ENCODE results near the gene CMYA5.

Gene CMYA5

DNA sequence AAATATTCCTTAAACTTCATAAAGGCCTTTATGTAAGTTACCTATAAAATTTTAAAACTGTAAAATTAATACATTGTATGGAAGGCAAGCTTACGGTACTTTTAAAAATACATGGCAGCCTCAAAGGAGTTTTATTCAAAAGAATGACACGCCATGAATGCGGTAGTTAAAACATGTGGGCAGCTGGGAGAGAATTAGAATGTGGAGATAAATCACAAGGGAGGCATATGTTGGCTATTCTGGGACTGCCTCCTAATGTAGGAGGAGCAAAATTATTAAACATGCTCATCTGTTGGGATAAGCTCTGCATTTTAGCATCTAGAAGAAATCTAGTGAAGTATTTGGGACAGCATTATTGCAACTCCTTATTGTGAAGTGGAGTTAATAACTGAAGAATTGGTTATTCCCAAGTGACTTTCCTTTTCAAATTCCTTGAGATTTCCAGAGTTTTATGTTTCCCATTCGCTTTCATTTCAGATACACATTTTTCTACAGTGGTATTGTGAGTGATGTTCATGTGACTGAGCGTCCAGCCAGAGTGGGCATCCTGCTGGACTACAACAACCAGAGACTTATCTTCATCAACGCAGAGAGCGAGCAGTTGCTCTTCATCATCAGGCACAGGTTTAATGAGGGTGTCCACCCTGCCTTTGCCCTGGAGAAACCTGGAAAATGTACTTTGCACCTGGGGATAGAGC is 109.4 kb downstream of the CMYA5 start:
- no peak for DNase-seq

- no peak for DNase-seq
Observed at GRCh38 chr5:79800979-79801827, 111.6 kb downstream of the CMYA5 start.

- DNase-seq = no peak
Observed at GRCh38 chr5:79802406-79802805, 112.8 kb downstream of the CMYA5 start.

DNA sequence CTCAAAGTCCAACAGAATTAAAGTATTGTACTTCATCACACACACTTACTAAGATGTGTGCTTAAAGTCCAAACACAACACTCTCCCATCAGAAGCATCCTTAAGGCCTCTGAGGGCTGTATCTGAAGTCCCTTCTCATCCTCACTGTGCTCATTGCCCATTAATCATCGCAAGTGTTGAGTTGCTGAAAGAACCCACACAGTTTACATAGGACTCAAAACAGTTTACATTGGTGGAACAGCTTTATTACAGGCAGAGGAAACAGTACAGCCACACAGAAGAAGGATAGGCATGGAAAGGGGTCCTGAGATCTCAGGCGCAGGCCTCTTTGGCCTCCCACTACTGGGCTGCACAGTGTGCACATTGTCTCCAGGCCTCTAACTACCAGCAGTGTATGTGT is 113.4 kb downstream of the CMYA5 start:
- no peak for DNase-seq

- no peak for DNase-seq
Observed at GRCh38 chr5:79806741-79807140, 117.1 kb downstream of the CMYA5 start.

DNA sequence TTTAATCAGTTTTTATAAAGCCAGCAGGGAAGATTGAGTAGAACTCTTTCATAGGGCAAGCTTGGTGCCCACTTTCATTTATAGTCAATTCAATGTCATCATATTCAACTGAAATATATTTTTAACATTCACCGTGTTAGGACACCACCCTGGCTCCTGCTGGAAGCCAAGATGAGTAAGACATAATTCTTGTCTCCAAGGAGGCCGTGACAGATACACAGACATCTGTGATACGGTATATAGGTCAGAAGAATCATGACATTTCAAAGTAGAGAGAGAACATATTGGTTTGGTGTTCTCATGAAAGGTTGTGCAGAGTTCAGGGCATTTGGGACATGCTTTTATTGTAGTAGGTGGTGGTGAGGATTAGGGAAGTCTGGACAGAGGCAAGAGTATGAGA is 120.1 kb downstream of the CMYA5 start:
- DNase-seq = no peak

- DNase-seq = no peak
Observed at GRCh38 chr5:79811081-79811480, 121.4 kb downstream of the CMYA5 start.

GRCh38 chr5:79811904-79812303 is 122.3 kb downstream of the CMYA5 start:
- no peak for DNase-seq

- no peak for DNase-seq
Observed at GRCh38 chr5:79814699-79815098, 125.1 kb downstream of the CMYA5 start.

DNA sequence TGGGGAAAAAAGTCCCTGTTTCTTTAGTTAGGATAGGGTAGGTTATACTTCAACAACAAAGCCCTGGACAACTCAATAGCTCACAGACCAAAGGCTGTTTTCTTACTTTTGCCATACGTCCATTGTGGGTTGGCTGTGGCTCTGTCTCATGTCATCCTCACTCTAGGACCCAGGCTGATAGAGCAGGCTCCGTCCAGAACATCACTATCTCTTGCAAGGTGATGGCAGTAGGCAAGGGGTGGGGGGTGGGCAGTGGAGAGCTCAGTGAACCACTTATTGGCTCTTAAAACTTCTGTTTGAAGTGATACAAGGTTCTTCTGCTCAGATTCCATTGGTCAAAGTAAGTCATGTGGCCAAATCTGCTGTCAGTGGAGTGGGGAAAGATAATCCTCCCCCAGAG is 126.4 kb downstream of the CMYA5 start:
- DNase-seq = no peak

- no peak for DNase-seq
Observed at GRCh38 chr5:79820648-79821047, 131.0 kb downstream of the CMYA5 start.

GRCh38 chr5:79824444-79824843 is 134.8 kb downstream of the CMYA5 start:
- no peak for DNase-seq

GRCh38 chr5:79825802-79826201 is 136.2 kb downstream of the CMYA5 start:
- no peak for DNase-seq

- DNase-seq = no peak
Observed at GRCh38 chr5:79827159-79827629, 137.6 kb downstream of the CMYA5 start.

DNA sequence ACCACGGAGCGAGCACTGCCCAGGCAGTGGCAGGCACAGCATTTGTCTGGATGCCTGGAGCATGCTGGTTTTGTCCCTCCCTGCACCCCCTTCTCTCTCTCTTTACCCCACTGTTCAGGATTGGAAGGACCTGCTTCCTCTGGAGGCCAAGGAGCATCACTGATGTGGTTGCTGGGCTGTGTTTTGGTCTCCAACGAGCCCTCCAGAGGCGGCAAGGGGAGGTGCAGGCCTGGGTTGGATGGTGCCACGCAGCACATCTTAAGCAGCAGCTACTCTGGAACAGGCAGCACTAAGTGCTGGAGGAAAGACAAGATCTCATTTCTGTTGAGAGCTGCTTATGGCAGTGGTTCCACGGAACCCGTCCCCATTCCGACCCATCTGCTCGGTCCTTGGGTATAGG is 139.6 kb downstream of the CMYA5 start:
- DNase-seq = no peak

- DNase-seq = no peak
Observed at GRCh38 chr5:79831381-79832309, 142.0 kb downstream of the CMYA5 start.

DNA sequence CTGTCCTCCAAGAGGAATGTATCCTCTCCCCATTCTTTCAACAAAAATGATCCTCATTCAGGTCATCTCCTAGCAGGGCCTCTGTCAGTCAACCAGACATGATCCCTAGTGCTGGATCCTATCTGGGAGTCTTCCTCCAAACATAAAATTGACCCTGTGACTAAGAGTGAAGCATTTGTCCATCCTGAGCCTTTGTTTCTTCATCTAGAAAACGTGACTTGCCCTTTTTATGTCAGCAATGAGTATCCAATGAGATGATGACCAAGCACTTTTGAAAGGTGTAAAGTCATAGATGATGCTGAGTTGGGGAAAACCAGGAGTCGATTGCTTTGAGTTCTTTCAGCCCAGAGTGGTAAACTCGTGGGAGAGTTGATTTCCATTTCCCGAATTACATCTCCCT is 143.3 kb downstream of the CMYA5 start:
- no peak for DNase-seq

DNA sequence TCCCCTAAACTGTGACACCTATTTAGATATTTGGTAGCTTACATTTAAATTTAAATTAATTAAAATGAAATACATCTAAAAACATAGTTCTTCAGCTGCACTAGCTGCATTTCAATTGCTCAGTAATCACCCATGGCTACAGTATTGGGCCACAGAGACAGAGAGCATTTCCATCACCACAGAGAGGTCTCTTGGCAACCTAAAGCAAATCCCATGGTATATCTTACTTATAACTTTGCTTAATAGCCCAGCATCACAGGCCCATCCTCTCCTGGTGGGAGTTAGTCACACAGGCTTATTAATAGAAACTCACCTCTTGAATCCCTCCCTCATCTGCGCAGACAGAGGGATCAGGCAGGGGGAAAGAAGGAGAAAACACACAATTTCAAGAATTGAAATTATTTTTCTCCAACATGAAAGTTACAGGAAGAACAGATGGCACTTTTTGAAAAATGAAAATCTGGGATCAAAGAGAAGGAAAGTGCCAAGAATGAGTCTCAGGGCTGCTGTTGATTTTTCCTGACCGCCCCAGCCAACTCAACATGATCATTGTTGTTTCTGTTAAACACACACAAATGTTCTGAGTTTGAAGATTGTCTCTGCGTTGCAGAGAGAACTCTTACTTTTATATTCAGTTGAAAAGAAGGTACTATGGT is 144.6 kb downstream of the CMYA5 start:
- no peak for DNase-seq

DNA sequence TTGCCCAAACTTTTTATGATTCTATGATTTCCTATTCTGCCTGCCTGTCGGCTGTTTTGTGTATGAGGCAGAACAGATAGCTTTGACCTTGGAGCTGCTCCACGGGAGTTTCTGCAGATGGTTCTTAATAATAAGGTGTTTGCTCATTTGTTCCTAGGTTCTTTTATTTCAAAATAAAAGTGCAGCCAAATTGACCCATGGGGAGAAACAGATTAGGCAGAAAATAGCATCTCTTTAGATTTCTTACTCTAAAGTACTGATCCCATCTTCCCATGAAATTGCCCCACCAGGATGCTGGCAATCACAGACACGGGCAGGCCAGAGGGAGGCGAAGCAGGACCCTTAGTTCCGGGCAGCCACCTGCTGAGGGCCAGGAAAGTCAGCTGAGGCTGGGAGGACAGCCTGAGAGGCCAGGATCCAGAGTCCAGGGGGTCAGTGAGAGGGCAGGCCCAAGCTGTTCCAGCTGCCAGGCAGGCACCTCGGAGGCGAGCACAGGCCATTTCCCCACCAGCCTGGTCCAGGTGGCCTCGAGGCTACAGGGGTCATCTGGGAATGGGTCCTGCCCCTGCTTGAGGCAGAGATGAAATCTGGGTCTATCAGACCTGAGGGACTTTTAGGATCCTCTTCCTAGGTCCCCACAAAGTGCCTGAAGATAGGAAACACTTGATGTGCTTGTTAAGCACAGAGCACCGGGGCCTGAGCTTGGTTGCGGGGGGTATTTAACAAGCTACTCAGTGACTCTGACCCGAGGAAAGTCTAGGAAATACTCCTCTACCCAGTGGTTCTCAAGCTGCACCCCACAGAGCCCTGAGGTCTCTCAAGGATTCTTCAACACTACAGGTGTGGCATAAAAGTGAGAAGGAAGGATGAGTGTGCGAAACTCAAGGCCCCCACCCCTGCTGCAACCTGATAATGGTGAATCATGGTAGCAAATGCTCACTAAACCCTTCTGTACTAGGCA is 145.4 kb downstream of the CMYA5 start:
- DNase-seq = no peak

DNA sequence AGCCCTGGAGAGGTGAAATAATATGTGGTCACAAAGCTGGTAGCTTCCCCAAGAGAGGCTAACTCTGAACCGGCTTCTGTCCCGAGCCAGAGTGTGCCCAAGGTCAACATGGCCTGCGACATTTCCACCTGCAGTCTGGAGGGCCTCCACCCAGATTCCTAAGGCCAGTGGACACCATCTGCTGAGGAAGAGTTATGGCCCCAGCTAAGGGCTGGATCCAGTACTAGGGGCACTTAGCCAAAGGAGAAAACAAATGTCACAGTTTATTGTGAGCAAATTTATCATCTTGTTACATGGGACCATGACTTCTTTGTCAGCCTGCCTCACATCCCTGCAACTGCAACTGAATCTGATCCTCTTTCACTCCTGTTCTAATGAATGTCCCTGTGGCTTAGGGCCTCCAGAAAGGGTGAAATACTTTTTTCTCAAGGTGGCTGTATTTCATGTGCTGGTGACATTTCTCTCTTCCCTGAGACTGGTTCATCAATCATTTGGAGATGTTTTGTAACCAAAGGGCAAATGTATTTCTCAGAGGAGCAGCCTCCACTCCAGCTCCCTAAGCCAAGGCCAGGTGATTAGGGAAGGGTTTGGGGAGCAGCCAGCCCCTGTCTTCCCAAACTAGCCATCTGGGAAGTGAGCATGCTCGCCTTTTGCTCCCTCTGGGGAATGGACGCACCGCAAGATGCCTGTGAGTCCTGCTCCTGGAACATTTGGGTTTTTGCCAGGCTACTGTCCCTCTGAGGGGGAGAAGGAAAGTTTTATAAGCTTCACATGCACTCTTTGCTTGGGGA is 148.3 kb downstream of the CMYA5 start:
- no peak for DNase-seq
